GM18519 (cell line): ENCODE measurements around the gene GABPB2.
"Not testable (repeated sequence)": the region's sequence is repeated elsewhere in the genome, so short reads cannot be mapped to it uniquely, and the experiment has no call there.

Experiments used
- ATAC-seq: cut with Tn5 transposase; IDR thresholded peaks from one replicate; pipeline ENCODE4 v1.9.1; 2021; ENCODE audit warnings: mild to moderate bottlenecking, moderate library complexity; ENCODE audit not compliant: unreplicated experiment, low FRiP score

GABPB2 gene

GRCh38 chr1:151059109-151060006 is 11.2 kb upstream of the GABPB2 start, which contains the start of gene CDC42SE1:
Gene CDC42SE1, minus strand, starts transcription at chr1:151059622. Its CDS starts 3,892 bp downstream, at chr1:151055730.
- ATAC-seq, result peak; percentile 67

- ATAC-seq, result no peak
Measured at GRCh38 chr1:151060007-151060656, 10.4 kb upstream of the GABPB2 start, which contains the start of gene MLLT11. Gene MLLT11, plus strand, starts transcription at chr1:151060397. Its CDS starts 6,828 bp downstream, at chr1:151067225.

- ATAC-seq, result no peak
Measured at GRCh38 chr1:151060657-151061421, 9.7 kb upstream of the GABPB2 start.

GRCh38 chr1:151061704-151062103 is 8.9 kb upstream of the GABPB2 start:
- no peak for ATAC-seq

GRCh38 chr1:151062741-151063371 is 7.7 kb upstream of the GABPB2 start:
- ATAC-seq, result no peak

GRCh38 chr1:151065089-151065645 is 5.4 kb upstream of the GABPB2 start:
- no peak for ATAC-seq

- ATAC-seq, result no peak
Measured at GRCh38 chr1:151067185-151067584, 3.4 kb upstream of the GABPB2 start.

GRCh38 chr1:151069103-151069486 is 1.5 kb upstream of the GABPB2 start:
- no peak for ATAC-seq

- no peak for ATAC-seq
Measured at GRCh38 chr1:151072224-151072623, 1.7 kb downstream of the GABPB2 start.

GRCh38 chr1:151085953-151086559 is 15.5 kb downstream of the GABPB2 start:
- no peak for ATAC-seq

- not testable (repeated sequence) for ATAC-seq
Measured at GRCh38 chr1:151097426-151097825, 26.9 kb downstream of the GABPB2 start.

- ATAC-seq, result no peak
Measured at GRCh38 chr1:151098126-151098525, 27.6 kb downstream of the GABPB2 start.

- no peak for ATAC-seq
Measured at GRCh38 chr1:151104630-151105029, 34.1 kb downstream of the GABPB2 start.

GRCh38 chr1:151106894-151107293 is 36.3 kb downstream of the GABPB2 start:
- no peak for ATAC-seq

GRCh38 chr1:151108331-151108730 is 37.8 kb downstream of the GABPB2 start:
- no peak for ATAC-seq

- ATAC-seq, result no peak
Measured at GRCh38 chr1:151113877-151114276, 43.3 kb downstream of the GABPB2 start.

GRCh38 chr1:151124763-151125403 is 54.3 kb downstream of the GABPB2 start:
- no peak for ATAC-seq

GRCh38 chr1:151128800-151129199 is 58.2 kb downstream of the GABPB2 start:
- no peak for ATAC-seq

GRCh38 chr1:151130987-151131586 is 60.5 kb downstream of the GABPB2 start:
- no peak for ATAC-seq
